Medulla oblongata (tissue), 1 donor: ENCODE results near the gene ROBO1.
A peak's percentile ranks its signal among the peaks of the same experiment; 100 is the strongest.
"Not testable (repeated sequence)": the region's sequence is repeated elsewhere in the genome, so short reads cannot be mapped to it uniquely, and the experiment has no call there.

Source experiments
- DNase-seq: peaks from one replicate; pipeline ENCODE4 v3.0.0-alpha.2; 2015; ENCODE audit errors: extremely low spot score

The ROBO1 gene

GRCh38 chr3:78912687-78913086 is 855.1 kb downstream of the ROBO1 start:
- DNase-seq: no peak

GRCh38 chr3:78912259-78912658 is 855.5 kb downstream of the ROBO1 start:
- no peak for DNase-seq

GRCh38 chr3:78911394-78911793 is 856.4 kb downstream of the ROBO1 start:
- DNase-seq: no peak

- no peak for DNase-seq
Observed at GRCh38 chr3:78908236-78908635, 859.6 kb downstream of the ROBO1 start.

- DNase-seq: no peak
Observed at GRCh38 chr3:78907367-78907766, 860.4 kb downstream of the ROBO1 start.

GRCh38 chr3:78906930-78907329 is 860.9 kb downstream of the ROBO1 start:
- no peak for DNase-seq

- no peak for DNase-seq
Observed at GRCh38 chr3:78906245-78906644, 861.6 kb downstream of the ROBO1 start.

GRCh38 chr3:78905700-78906099 is 862.1 kb downstream of the ROBO1 start:
- no peak for DNase-seq

- DNase-seq: no peak
Observed at GRCh38 chr3:78901544-78901943, 866.3 kb downstream of the ROBO1 start.

- DNase-seq: no peak
Observed at GRCh38 chr3:78900880-78901279, 866.9 kb downstream of the ROBO1 start.

GRCh38 chr3:78900426-78900825 is 867.4 kb downstream of the ROBO1 start:
- DNase-seq: no peak

GRCh38 chr3:78895528-78895927 is 872.3 kb downstream of the ROBO1 start:
- no peak for DNase-seq

GRCh38 chr3:78894787-78895186 is 873.0 kb downstream of the ROBO1 start:
- peak; percentile 54 for DNase-seq

- DNase-seq: no peak
Observed at GRCh38 chr3:78893161-78893560, 874.6 kb downstream of the ROBO1 start.

- no peak for DNase-seq
Observed at GRCh38 chr3:78889348-78889747, 878.5 kb downstream of the ROBO1 start.

- DNase-seq: no peak
Observed at GRCh38 chr3:78888635-78889034, 879.2 kb downstream of the ROBO1 start.

- DNase-seq: no peak
Observed at GRCh38 chr3:78887547-78888011, 880.2 kb downstream of the ROBO1 start.

- DNase-seq: no peak
Observed at GRCh38 chr3:78887029-78887428, 880.8 kb downstream of the ROBO1 start.

GRCh38 chr3:78884567-78884966 is 883.2 kb downstream of the ROBO1 start:
- not testable (repeated sequence) for DNase-seq

GRCh38 chr3:78882251-78882650 is 885.5 kb downstream of the ROBO1 start:
- no peak for DNase-seq

GRCh38 chr3:78881501-78881900 is 886.3 kb downstream of the ROBO1 start:
- DNase-seq: no peak

- peak; percentile 56 for DNase-seq
Observed at GRCh38 chr3:78880603-78881461, 887.0 kb downstream of the ROBO1 start.

GRCh38 chr3:78879295-78879860 is 888.4 kb downstream of the ROBO1 start:
- no peak for DNase-seq
